ENCODE data around the gene CFB. TPM values are rescaled to one million over a fixed set of nuclear protein-coding genes. Genes with fewer than 3 reads are reported as not detected.
A peak's percentile ranks its signal among the peaks of the same experiment; 100 is the strongest.
"Not testable (repeated sequence)": the region's sequence is repeated elsewhere in the genome, so short reads cannot be mapped to it uniquely, and the experiment has no call there.

The CFB gene
- 476 TPM for total RNA-seq

DNA sequence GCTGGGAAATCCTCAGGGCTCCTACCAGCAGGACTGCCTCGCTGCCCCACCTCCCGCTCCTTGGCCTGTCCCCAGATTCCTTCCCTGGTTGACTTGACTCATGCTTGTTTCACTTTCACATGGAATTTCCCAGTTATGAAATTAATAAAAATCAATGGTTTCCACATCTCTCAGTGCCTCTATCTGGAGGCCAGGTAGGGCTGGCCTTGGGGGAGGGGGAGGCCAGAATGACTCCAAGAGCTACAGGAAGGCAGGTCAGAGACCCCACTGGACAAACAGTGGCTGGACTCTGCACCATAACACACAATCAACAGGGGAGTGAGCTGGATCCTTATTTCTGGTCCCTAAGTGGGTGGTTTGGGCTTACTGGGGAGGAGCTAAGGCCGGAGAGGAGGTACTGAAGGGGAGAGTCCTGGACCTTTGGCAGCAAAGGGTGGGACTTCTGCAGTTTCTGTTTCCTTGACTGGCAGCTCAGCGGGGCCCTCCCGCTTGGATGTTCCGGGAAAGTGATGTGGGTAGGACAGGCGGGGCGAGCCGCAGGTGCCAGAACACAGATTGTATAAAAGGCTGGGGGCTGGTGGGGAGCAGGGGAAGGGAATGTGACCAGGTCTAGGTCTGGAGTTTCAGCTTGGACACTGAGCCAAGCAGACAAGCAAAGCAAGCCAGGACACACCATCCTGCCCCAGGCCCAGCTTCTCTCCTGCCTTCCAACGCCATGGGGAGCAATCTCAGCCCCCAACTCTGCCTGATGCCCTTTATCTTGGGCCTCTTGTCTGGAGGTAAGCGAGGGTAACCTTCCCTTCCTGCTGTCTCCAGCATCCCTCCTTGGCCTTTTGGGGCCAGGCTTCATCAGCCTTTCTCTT lies at the start of gene CFB:
CFB (plus strand) TSS at position 589 of the 863 bp plus-strand sequence; CDS start at position 716, 127 bp downstream.
- DNase-seq (ENCODE audit: low spot score): peak; percentile 91

DNA sequence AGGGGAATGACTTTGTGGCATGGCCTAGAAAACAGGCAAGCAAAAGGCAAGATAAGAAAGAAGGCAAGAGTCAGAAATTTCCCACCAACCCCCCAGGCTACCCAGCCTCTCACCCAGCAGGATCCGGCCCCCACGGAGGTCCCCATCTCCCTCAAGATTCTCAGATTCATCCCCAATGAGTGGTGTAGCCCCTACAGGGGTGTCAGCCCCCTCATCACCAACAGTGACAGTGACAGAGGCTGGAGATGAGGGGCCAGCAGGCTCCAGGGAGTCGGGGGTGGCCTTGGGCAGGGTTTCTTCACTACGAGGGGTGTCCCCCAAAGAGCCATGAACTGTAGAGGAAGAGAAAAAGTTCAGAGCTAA lies 49.4 kb upstream of the CFB start:
- DNase-seq (ENCODE audit: low spot score): no peak

DNA sequence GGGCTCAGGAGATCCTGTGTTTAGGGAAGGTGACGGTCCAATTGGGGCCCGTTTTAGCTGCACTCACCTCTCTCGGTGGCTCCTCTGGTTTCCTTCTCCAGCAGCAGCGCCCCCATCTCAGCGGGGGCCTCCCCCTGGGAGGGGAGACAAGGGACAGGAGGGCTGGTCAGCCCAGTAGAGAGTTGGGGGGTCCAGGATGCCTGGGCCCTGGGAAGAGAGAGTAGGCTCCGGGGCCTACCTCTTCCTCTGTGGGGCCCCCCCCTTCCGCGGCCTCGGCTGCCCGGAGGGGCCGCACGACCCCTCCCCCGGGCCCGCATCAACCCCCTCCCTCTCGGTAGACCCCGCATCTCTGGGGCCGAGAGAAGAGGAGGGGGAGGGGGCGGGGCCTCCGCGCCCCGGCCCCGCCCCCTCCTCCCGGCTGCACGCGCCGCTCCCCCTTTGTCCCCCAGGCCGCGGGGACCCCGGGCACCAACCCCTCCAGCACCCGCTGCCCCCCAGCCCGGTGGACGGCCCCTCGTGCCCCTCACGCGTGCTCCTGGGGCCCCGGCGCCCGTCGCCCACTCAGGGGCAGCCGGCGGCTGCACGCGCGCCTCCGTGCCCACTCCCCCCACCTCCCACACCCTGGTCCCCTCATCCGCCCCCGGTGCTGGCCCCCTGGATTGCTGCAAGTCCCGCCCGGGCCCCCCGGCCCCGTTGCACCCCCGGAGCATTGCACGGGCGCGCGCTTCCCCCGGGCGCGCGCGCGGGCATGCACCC lies 48.9 kb upstream of the CFB start:
- no peak for DNase-seq (ENCODE audit: low spot score)

DNA sequence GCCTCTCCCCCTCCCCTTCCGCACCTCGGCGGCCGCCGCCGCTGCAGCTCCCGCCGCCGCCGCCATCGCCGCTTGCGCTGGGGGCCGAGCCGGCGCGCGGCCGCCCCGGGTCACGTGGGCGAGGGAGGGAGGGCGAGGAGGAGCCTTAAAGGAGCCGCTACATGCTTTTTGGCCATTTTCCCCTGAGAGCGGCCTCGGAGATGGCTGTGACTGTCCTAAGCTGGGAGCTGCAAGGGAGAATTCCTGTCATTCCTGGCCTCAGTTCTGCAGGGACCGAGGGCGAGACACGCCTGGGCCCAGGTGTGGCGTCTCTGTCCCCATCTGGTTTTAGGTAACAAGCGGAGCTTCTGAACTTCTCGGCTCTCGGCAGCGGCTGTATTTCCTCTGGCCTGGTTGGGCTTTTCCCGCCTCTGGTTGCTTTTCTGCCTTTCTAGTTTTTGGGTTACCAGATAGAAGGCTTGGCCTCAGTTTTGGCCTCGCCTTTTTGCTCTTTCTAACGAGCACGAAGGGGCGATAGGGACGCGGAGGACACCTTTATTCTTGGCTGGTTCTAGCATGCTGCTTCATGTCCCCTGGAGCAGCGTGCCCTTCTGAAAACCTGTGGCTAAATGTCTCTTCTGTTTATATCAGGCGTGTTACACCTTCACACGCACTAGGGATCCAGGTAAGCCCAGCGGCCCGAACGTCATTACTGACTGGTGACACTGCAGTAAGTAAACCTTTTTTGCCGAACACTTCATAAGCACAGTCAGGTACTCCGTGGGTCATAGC lies 48.1 kb upstream of the CFB start, which contains the start of gene EHMT2:
EHMT2 (minus strand) TSS at position 87 of the 771 bp plus-strand sequence; CDS start at position 66, 21 bp downstream.
- DNase-seq (ENCODE audit: low spot score): peak; percentile 84

DNA sequence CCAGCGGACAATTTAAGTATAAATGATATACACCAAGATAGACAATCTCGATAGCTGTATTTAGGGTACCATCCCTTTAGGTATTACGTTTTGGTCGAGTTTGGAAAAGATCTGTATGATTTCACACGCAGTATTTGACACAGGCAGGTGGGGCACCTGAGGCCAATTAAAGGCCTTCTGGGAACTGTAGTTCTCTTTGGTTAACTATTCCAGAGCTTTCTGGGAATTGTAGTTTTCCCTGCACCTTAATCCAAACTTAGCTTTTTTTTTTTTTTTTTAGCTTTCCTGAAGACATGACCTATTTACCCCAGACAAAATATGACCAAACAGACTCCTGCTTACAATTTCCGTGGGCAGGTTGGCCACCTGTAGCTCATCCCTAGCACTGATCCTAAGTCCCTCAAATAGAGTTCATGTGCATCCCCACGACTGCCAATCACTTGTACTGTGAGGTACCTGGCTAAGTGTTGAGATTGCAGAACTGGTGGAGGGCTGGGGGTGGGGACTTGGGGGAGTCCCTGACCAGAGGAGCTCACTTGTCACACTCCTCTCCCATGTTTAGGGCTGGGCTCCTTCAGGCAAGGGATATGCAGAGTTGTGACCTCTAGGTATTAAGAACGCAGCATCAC lies 47.4 kb upstream of the CFB start:
- DNase-seq (ENCODE audit: low spot score): no peak

DNA sequence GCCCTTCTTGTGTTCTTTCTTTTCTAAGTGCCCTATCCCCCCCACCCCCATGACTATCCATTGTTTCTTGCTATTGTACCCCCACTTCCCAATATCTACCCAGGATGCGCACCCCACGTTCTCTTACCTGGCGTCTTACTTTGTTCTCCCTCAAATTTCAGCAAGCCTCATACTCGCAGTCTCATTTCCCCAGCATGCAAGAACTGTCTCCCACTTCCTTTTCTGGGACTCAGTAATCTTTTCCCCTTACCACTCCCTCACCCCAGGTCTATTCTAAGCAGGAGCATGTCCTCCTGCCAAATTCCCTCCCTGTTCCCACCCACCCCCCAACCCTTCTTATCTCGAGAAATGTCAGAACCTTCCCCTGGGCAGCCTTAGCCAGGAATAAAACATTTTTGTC lies 46.7 kb upstream of the CFB start:
- DNase-seq (ENCODE audit: low spot score): no peak

DNA sequence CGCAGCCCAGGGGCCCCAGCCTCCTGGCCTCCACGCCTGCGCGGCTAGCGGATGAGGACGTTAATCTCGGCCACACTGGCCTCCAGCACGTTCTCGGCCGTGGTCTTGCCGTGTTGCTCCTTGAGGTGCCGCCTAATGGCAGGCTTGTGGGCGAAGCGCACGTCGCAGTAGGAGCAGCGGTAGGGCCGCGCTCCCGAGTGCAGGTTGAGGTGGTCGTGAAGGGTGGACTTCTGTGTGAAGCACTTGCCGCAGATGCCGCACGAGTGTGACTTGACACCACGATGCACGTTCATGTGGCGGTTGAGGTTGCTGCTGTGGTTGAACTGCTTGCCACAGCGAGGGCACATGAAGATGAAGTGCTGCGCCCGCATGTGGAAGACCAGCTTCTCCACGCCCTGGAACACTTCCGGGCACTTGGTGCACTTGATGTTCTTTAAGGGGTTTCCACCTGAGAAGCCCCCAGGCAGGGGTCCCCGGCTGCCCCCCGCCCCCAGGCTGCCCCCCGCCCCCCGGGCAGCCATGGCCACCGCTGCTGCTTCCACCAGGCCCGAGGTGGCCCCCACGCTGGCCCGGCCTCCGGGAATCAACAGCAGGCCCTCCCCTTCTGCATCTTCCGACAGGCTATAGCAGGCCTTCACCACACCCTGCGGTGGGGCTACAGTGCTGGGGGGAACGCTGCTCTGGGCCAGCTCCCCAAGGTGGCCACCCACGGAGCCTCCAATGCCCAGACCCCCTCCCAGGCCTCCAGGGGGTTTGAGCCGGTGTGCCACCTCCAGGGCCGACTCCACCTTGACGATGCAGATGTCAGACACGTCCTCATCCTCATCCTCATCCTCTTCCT lies 45.8 kb upstream of the CFB start:
- DNase-seq (ENCODE audit: low spot score): no peak

DNA sequence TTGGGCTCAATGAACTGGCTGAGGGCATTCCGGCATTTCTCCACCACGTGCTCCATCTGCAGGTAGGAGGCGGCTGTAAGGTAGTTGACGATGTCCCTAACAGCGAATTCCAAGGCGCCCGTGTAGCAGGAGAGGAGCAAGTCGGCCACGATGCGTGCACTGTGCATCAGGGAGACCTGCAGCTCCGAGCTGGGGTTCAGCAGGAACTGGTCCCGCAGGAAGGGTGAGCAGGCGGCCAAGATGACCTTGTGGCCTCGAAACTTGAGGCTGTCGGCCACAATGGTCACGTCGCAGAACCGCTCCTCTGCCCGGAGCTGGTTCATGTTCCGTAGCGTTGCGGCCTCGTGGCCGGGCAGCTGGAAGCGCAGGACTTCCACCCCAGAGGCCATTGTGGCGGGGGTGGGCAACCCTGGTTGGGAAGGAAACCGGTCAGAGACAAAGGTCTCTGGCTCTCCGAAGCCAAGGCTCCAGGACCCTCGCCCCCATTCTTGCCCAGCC lies 44.9 kb upstream of the CFB start:
- DNase-seq (ENCODE audit: low spot score): peak; percentile 34

DNA sequence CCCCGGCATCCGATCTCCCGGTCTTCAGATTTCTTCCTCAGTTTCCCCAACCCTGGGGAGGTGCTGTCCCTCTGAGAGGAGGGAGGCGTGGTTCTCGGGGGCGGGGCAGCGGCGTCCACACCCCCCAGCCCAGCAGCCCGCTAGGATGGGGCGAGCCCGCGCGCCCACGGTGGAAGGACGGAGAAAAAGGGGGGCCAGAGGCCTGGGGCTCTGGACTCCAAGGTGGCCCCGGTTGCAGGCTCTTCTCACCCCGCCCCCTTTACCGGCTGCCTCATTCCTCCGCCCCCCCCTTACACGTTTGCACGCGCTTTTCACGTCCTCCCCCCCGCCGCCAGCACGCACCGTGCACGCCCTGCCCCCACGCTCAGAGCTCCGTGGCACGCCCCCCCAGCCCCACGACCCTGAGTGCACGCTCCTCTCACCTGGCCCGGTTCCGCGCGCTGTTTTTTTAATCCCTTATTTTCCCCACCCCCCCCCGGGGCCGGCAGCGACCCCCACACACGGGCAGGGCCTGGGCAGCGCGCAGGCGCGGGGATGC lies 44.4 kb upstream of the CFB start:
- DNase-seq (ENCODE audit: low spot score): peak; percentile 54

DNA sequence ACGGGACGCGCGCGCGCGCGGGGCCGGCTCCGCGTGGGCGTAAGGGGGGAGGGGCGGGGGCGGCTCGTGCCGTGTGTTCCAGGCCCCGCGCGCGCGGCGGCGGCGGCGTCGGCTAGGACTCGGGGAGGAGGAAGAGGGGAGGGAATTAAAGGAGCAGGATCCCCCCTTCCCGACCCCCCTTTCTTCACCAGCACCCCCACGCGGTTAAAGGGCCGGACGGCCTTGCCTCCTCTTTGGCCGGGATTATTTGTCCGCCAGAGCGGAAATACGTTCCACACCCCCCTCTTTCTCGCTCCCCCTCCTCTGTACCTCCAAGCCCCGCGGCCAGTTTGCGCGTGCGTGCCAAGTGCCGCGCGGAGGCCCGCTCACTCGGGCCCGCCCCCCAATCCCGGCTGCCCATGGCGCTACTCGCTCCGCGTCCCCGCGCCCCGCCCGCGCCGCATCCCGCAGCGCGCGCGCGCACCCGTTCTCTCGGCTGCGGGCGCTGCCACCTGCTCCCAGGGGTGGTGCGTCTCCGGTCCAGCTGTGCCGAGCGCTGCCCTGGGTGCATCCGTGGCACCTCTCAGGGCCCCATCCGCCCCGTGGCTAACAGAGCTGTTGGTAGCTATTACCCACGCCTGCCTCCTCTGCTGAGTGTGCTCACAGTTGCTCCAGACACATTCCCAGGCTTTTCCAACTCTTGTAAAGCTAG lies 43.8 kb upstream of the CFB start, which contains the start of gene ZBTB12:
ZBTB12 (minus strand) TSS at position 134 of the 691 bp plus-strand sequence. CDS start 781 bp downstream, outside the sequence.
- DNase-seq (ENCODE audit: low spot score): peak; percentile 94

DNA sequence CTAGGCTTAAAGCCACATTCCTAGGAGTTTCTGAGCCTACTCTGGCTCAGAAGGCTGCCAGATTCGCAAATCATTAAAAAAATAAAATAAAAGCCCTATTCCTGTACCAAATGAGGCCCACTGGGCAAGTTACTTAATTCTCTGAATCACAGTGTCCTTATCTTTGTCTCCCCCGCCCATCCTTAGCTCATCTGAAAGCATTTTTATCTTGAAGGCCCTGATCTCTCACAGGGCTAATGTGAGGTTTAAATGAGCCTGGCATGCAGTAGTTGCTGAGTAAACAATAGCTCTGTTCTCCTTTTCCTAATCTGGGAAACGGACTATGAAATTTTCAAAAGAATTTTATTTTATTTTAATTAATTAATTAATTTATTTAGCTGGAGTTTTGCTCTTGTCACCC lies 41.9 kb upstream of the CFB start:
- no peak for DNase-seq (ENCODE audit: low spot score)

DNA sequence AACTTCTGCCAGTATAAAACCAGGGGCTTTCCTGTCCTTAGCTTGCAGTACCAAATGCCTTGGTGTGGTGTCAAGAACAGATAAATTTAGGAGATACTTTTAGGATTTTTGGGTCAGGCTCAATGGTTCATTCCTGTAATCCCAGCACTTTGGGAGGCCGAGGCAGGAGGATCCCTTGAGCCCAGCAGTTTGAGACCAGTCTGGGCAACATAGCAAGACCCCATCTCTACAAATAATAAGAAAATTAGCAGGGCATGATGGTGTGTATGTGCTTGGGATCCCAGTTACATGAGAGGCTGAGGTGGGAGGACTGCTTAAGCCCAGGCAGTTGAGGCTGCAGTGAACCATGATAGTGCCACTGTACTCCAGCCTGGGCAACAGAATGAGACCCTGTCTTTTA lies 40.9 kb upstream of the CFB start:
- DNase-seq (ENCODE audit: low spot score): no peak

DNA sequence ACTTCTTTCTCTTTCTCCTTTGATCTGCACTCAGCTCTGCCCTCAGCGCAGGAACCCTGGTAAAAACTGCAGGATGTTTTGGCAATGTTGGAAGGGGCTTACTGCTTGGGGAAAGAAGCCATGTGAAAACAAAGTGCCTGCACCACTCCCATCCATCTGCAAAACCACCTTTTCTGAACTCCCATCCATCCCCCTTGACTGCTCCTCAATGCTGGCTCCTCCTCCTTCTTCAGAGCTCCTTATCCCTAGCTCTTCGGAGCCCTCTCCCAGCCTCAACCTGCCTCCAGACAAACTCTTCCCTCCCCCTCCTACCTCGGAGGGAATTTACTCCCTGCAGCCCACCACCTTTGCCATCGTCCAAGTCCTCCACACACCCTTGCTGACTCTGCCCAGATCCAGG lies 39.8 kb upstream of the CFB start:
- no peak for DNase-seq (ENCODE audit: low spot score)

DNA sequence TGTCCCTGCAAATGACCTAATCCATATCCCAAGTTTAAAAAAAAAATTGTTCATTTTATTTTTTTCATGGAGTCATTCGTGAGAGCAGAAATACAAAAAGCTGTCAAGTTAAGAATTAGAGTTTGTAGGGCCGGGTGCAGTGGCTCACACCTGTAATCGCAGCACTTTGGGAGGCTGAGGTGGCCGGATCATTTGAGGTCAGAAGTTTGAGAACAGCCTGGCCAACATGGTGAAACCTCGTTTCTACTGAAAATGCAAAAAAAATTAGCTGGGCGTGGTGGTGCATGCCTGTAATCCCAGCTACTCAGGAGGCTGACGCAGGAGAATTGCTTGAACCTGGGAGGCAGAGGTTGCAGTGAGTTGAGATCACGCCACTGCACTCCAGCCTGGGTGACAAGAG lies 39.2 kb upstream of the CFB start:
- DNase-seq (ENCODE audit: low spot score): not testable (repeated sequence)

DNA sequence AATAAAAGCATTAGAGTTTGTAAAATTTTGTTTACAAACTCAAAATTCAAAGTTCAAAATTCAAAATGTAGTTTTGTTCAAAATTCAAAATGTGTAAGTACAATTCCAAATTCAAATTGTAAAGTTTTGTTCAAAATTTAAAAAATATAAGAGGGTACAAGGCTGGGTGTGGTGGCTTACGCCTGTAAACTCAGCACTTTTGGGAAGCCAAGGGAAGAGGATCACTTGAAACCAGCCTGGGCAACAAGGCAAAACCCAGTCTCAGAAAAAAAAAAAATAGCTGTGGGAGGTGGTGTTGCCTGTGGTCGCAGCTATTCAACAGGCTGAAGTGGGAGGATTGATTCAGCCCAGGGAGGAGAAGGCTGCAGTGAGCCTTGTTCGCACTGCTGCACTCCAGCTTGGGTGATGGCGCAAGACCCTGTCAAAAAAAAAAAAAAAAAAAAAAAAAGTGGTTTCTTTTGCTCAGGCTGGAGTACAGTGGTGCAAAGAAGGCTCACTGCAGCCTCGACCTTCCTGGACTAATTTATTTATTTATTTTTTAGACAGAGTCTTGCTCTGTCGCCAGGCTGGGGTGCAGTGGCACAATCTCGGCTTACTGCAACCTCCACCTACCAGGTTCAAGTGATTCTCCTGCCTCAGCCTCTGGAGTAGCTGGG lies 38.6 kb upstream of the CFB start:
- no peak for DNase-seq (ENCODE audit: low spot score)

DNA sequence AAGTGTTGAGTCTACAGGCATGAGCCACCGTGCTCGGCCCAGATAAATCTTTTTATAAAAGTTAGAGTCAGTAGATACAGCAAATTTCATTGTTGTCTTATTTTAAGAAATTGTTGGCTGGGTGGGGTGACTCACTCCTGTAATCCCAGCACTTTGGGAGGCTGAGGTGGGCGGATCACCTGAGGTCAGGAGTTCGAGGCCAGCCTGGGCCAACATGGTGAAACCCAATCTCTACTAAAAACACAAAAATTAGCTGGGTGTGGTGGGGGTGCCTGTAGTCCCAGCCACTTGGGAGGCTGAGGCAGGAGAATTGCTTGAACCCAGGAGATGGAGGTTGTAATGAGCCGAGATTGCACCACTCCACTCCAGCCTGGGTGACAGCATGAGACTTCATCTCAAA lies 37.6 kb upstream of the CFB start:
- not testable (repeated sequence) for DNase-seq (ENCODE audit: low spot score)

DNA sequence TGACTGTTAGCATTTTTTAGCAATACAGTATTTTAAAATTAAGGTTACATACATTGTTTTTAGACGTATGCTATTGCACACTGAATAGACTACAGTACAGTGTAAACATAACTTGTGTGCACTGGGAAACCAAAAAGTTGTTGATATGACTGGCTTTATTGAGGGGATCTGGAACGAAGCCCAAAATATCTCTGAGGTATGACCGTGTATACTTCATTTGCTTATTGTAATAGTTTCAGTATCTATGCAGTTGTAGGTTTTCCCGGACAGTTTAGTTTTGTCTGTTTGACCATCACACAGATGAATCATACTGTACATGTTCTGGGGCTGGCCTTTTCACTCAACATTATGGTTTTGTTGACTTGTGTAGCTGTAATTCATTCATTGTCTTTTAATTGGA lies 37.1 kb upstream of the CFB start:
- no peak for DNase-seq (ENCODE audit: low spot score)

DNA sequence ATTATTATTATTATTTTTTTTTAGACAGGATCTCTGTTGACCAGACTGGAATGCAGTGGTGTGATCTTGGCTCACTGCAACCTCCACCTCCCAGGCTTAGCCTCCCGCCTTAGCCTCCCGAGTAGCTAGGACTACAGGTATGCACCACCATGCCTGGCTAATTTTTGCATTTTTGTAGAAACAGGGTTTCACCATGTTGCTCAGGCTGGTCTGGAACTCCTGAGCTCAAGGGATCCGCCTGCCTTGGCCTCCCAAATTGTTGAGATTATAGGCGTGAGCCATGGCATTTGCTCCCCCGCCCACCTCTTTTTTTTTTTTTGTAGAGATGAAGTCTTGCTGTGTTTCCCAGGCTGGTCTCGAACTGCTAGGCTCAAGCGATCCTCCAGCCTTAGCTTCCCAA lies 36.6 kb upstream of the CFB start:
- not testable (repeated sequence) for DNase-seq (ENCODE audit: low spot score)

Data from mucosa of gallbladder (tissue), 1 donor.